Suprapubic skin (tissue), 4 donors: ENCODE data around the gene NMNAT2.

Source experiments
- CTCF ChIP-seq, 2 donors: fragments of 200-600 bp in 1 of 2; fragments of 450-650 bp in 1 of 2; sonication (generic) in 1 of 2; IDR thresholded peaks; one replicate each; pipeline ENCODE4 v1.5.1; 2016 to 2019; ENCODE audit warnings: antibody characterized with exemption in 2 of 2, mild to moderate bottlenecking in 1 of 2, moderate library complexity in 1 of 2
- EP300 ChIP-seq: sonication (generic); formaldehyde crosslinking; IDR thresholded peaks from one replicate; pipeline ENCODE4 v1.6.1; 2017; ENCODE audit warnings: antibody characterized with exemption
- POLR2A ChIP-seq, 2 donors: fragments of 450-650 bp; IDR thresholded peaks; one replicate each; pipeline ENCODE4 v1.6.1; 2017; ENCODE audit warnings: antibody characterized with exemption in 2 of 2, mild to moderate bottlenecking in 2 of 2, moderate library complexity in 2 of 2
- POLR2AphosphoS5 ChIP-seq, 3 donors: sonication (generic); formaldehyde crosslinking; IDR thresholded peaks; one replicate each; pipeline ENCODE4 v1.6.1; 2017; ENCODE audit warnings: antibody characterized with exemption in 3 of 3

DNA sequence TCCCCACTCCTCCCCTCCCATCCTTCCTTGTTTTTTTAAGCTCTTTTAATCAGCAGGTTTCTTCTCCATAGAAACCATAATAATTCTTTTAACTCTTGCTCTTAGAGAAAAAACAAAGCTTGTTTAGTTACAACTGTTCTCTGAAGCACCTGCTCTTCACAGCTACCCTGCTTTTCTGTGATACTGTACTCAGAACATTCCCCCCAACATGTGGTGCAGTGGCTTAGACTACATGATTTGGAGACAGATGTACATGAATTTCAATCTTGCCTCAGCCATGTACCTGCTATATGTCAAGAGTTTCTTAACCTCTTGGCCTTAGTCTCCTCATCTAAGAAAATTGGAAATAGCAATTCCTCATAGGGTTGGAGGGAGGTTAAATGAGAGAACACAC lies 198.6 kb downstream of the NMNAT2 start:
- TF ChIP-seq CTCF (IDR thresholded peaks at IDR 0.05) (no peak), POLR2A (IDR thresholded peaks at IDR 0.05) (no peak), EP300 (no peak), POLR2AphosphoS5 (IDR thresholded peaks at IDR 0.05) (no peak)
